GM12873 (cell line): Measurements from ENCODE around the gene SMYD5.

Source experiments
- CTCF ChIP-seq: IDR thresholded peaks from 2 replicates; pipeline ENCODE4 v1.5.1; 2012; ENCODE audit warnings: low read depth, mild to moderate bottlenecking, moderate library complexity, low read length, control low read depth; ENCODE audit not compliant: insufficient read depth; ENCODE audit errors: missing control alignments

SMYD5 gene

GRCh38 chr2:73250872-73251846 lies 37.1 kb downstream of the SMYD5 start:
- no peak for TF ChIP-seq CTCF

- TF ChIP-seq CTCF: no peak
Observed at GRCh38 chr2:73252238-73253027, 38.4 kb downstream of the SMYD5 start.

- no peak for TF ChIP-seq CTCF
Observed at GRCh38 chr2:73253400-73253799, 39.4 kb downstream of the SMYD5 start.

- no peak for TF ChIP-seq CTCF
Observed at GRCh38 chr2:73253901-73254300, 39.9 kb downstream of the SMYD5 start.

- TF ChIP-seq CTCF: no peak
Observed at GRCh38 chr2:73254343-73255006, 40.4 kb downstream of the SMYD5 start.

- no peak for TF ChIP-seq CTCF
Observed at GRCh38 chr2:73255007-73255644, 41.1 kb downstream of the SMYD5 start.
